Measurements from ENCODE around the gene ZNF831.

ZNF831 gene

GRCh38 chr20:59141818-59142581, 21.6 kb upstream of the ZNF831 start:
- DNase-seq (ENCODE audit: low read depth) = no peak

GRCh38 chr20:59143326-59143725, 20.3 kb upstream of the ZNF831 start:
- no peak for DNase-seq (ENCODE audit: low read depth)

- peak; percentile 34 for DNase-seq (ENCODE audit: low read depth)
Measured at GRCh38 chr20:59144179-59144830, 19.3 kb upstream of the ZNF831 start.

GRCh38 chr20:59144831-59145196, 18.8 kb upstream of the ZNF831 start:
- no peak for DNase-seq (ENCODE audit: low read depth)

- no peak for DNase-seq (ENCODE audit: low read depth)
Measured at GRCh38 chr20:59145247-59145923, 18.2 kb upstream of the ZNF831 start.

- peak; percentile 40 for DNase-seq (ENCODE audit: low read depth)
Measured at GRCh38 chr20:59145924-59146779, 17.5 kb upstream of the ZNF831 start.

- no peak for DNase-seq (ENCODE audit: low read depth)
Measured at GRCh38 chr20:59146780-59147565, 16.6 kb upstream of the ZNF831 start.

GRCh38 chr20:59147586-59147985, 16.0 kb upstream of the ZNF831 start:
- no peak for DNase-seq (ENCODE audit: low read depth)

- DNase-seq (ENCODE audit: low read depth) = no peak
Measured at GRCh38 chr20:59148701-59149493, 14.7 kb upstream of the ZNF831 start.

- DNase-seq (ENCODE audit: low read depth) = peak; percentile 53
Measured at GRCh38 chr20:59149678-59150504, 13.7 kb upstream of the ZNF831 start.

- no peak for DNase-seq (ENCODE audit: low read depth)
Measured at GRCh38 chr20:59150821-59151251, 12.8 kb upstream of the ZNF831 start.

- no peak for DNase-seq (ENCODE audit: low read depth)
Measured at GRCh38 chr20:59151391-59151790, 12.2 kb upstream of the ZNF831 start.

- DNase-seq (ENCODE audit: low read depth) = no peak
Measured at GRCh38 chr20:59151820-59152219, 11.8 kb upstream of the ZNF831 start.

- no peak for DNase-seq (ENCODE audit: low read depth)
Measured at GRCh38 chr20:59152559-59153354, 10.9 kb upstream of the ZNF831 start.

GRCh38 chr20:59153355-59153681, 10.3 kb upstream of the ZNF831 start:
- DNase-seq (ENCODE audit: low read depth) = no peak

- no peak for DNase-seq (ENCODE audit: low read depth)
Measured at GRCh38 chr20:59153832-59154231, 9.8 kb upstream of the ZNF831 start.

- no peak for DNase-seq (ENCODE audit: low read depth)
Measured at GRCh38 chr20:59154317-59155013, 9.2 kb upstream of the ZNF831 start.

GRCh38 chr20:59157064-59157463, 6.6 kb upstream of the ZNF831 start:
- no peak for DNase-seq (ENCODE audit: low read depth)
